Bronchial epithelial cell (primary cell): ENCODE results near the gene WNT9A. TPM values are rescaled to one million over a fixed set of nuclear protein-coding genes. Genes with fewer than 3 reads are reported as not detected.

ENCODE experiments used
- DNase-seq: peaks from one replicate; pipeline ENCODE4 v3.0.0-alpha.2; 2010; ENCODE audit warnings: low read depth
- FAIRE-seq: peaks from 2 replicates; lab custom pipeline; 2011; peaks lifted over from hg19 to GRCh38; lab: Jason Lieb, UNC
- H3K27me3 ChIP-seq: 2 replicates; pipeline ENCODE4 v1.5.1; 2011; ENCODE audit warnings: low read length; ENCODE audit not compliant: control insufficient read depth, insufficient read depth
- H3K36me3 ChIP-seq: 2 replicates; pipeline ENCODE4 v1.5.1; 2011; ENCODE audit warnings: low read length; ENCODE audit not compliant: control insufficient read depth, insufficient read depth
- H3K4me3 ChIP-seq: 2 replicates; pipeline ENCODE4 v1.5.1; 2011; ENCODE audit warnings: mild to moderate bottlenecking, low read depth, low read length, control low read depth
- CTCF ChIP-seq: IDR thresholded peaks from 2 replicates; pipeline ENCODE4 v1.5.1; 2011; ENCODE audit warnings: mild to moderate bottlenecking, moderate library complexity, low read length, control low read depth, inconsistent platforms; ENCODE audit not compliant: insufficient read depth, severe bottlenecking
- total RNA-seq: library from RNA; depleted of rRNA; stranded (reverse); fragments of >200 nt; gene quantifications from 2 replicates; pipeline ENCODE4 v1.2.1, GENCODE V29; 2014

The WNT9A gene
- total RNA-seq, 1 donor from 2014 or later = 4.2 TPM

- H3K27me3 ChIP-seq = peaks cover 2% of the 10 kb centered on the region
- no peaks in the 10 kb centered on the region for H3K36me3 ChIP-seq
- TF ChIP-seq CTCF = no peak
- DNase-seq (no peak), FAIRE-seq (no peak)
- H3K4me3 ChIP-seq = no peak overlapping the region
Observed at GRCh38 chr1:227951624-227952373, 4.1 kb upstream of the WNT9A start.

- FAIRE-seq (no peak), DNase-seq (no peak)
- Histone ChIP-seq H3K27me3 (peaks cover 2% of the 10 kb centered on the region), H3K4me3 (no peak overlapping the region), H3K36me3 (no peaks in the 10 kb centered on the region)
- TF ChIP-seq CTCF = no peak
Observed at GRCh38 chr1:227950735-227951346, 3.1 kb upstream of the WNT9A start.

GRCh38 chr1:227949954-227950734 lies 2.4 kb upstream of the WNT9A start:
- Histone ChIP-seq H3K36me3 (peaks cover 2% of the 10 kb centered on the region), H3K27me3 (peaks cover 2% of the 10 kb centered on the region), H3K4me3 (no peak overlapping the region)
- FAIRE-seq = no peak
- DNase-seq = no peak
- TF ChIP-seq CTCF = no peak

GRCh38 chr1:227949341-227949921 lies 1.7 kb upstream of the WNT9A start:
- H3K36me3 ChIP-seq = peaks cover 2% of the 10 kb centered on the region
- DNase-seq = no peak
- TF ChIP-seq CTCF = no peak
- peaks cover 2% of the 10 kb centered on the region for H3K27me3 ChIP-seq
- FAIRE-seq = no peak
- no peak overlapping the region for H3K4me3 ChIP-seq

- Histone ChIP-seq H3K27me3 (peaks cover 2% of the 10 kb centered on the region), H3K36me3 (peaks cover 2% of the 10 kb centered on the region), H3K4me3 (peak overlapping the region; percentile 63)
- no peak for TF ChIP-seq CTCF
- FAIRE-seq = no peak
- DNase-seq = peak; percentile 5
Observed at GRCh38 chr1:227948493-227949260, 945 bp upstream of the WNT9A start.
